Mammary epithelial cell (primary cell): ENCODE results near the gene IRF2BP1.

Source experiments
- EZH2 ChIP-seq: IDR thresholded peaks from 2 replicates; pipeline ENCODE4 v1.6.1; 2012; ENCODE audit warnings: low read length, inconsistent platforms, borderline replicate concordance
- TF ChIP-seq, protein P1 (sequence below), 2 donors: IDR thresholded peaks in 1 of 2; conservative IDR thresholded peaks in 1 of 2; 2 replicates each; pipeline ENCODE4 v1.5.1; 2011 to 2012; ENCODE audit warnings: inconsistent platforms in 2 of 2, low read length in 2 of 2, mild to moderate bottlenecking in 2 of 2, control low read depth in 1 of 2, low read depth in 1 of 2; ENCODE audit not compliant: insufficient read depth in 1 of 2; ENCODE audit errors: extremely low read depth in 1 of 2

- TF ChIP-seq, protein P1, sequence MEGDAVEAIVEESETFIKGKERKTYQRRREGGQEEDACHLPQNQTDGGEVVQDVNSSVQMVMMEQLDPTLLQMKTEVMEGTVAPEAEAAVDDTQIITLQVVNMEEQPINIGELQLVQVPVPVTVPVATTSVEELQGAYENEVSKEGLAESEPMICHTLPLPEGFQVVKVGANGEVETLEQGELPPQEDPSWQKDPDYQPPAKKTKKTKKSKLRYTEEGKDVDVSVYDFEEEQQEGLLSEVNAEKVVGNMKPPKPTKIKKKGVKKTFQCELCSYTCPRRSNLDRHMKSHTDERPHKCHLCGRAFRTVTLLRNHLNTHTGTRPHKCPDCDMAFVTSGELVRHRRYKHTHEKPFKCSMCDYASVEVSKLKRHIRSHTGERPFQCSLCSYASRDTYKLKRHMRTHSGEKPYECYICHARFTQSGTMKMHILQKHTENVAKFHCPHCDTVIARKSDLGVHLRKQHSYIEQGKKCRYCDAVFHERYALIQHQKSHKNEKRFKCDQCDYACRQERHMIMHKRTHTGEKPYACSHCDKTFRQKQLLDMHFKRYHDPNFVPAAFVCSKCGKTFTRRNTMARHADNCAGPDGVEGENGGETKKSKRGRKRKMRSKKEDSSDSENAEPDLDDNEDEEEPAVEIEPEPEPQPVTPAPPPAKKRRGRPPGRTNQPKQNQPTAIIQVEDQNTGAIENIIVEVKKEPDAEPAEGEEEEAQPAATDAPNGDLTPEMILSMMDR (conservative IDR thresholded peaks at IDR 0.05 in 1 of 2, IDR thresholded peaks at IDR 0.05 in 1 of 2; ENCODE audit: extremely low read depth in 1 of 2, insufficient read depth in 1 of 2, low read depth in 1 of 2, low read length in 2 of 2) = no peak
- TF ChIP-seq EZH2 = no peak
Measured at GRCh38 chr19:45870798-45871197, 15.1 kb downstream of the IRF2BP1 start.
